GM12891 (cell line): ENCODE results near the gene PACSIN3.

Source experiments
- POLR2A ChIP-seq: IDR thresholded peaks from 2 replicates; pipeline ENCODE4 v1.6.1; 2011; ENCODE audit warnings: low read depth, low read length, control low read depth
- POLR2AphosphoS5 ChIP-seq: IDR thresholded peaks from 2 replicates; pipeline ENCODE4 v1.6.1; 2011; ENCODE audit warnings: low read depth, low read length, control low read depth
- POU2F2 ChIP-seq: IDR thresholded peaks from 2 replicates; pipeline ENCODE4 v1.6.1; 2011; ENCODE audit warnings: low read depth, mild to moderate bottlenecking, control low read depth, low read length, moderate library complexity
- SPI1 ChIP-seq: IDR thresholded peaks from 2 replicates; pipeline ENCODE4 v1.6.1; 2011; ENCODE audit warnings: low read depth, low read length, control low read depth
- TAF1 ChIP-seq: IDR thresholded peaks from 2 replicates; pipeline ENCODE4 v1.6.1; 2011; ENCODE audit warnings: low read depth, low read length, control low read depth

- TF ChIP-seq POLR2AphosphoS5 (no peak; the same call in 1 of the 2 replicates), POLR2A (peak; percentile 66; the same call in 1 of the 2 replicates), TAF1 (peak; percentile 90), SPI1 (no peak), POU2F2 (no peak)
Measured at GRCh38 chr11:47176328-47177228, 9.7 kb downstream of the PACSIN3 start, which contains the start of gene ARFGAP2.
